ENCODE data around the gene ANKMY1.

Gene ANKMY1

GRCh38 chr2:240468303-240469238 lies 89.2 kb downstream of the ANKMY1 start (continued):
- no peak for TF ChIP-seq ISL1 (CRISPR knock-in tag; IDR thresholded peaks at IDR 0.05)
- no peak for TF ChIP-seq TOX (CRISPR knock-in tag; IDR thresholded peaks at IDR 0.05; ENCODE audit: borderline replicate concordance)
- no peak for TF ChIP-seq OSR1 (CRISPR knock-in tag; IDR thresholded peaks at IDR 0.05)
- TF ChIP-seq ZFP30 (CRISPR knock-in tag; IDR thresholded peaks at IDR 0.05): no peak
- no peak for TF ChIP-seq ZNF565 (CRISPR knock-in tag; conservative IDR thresholded peaks at IDR 0.05; ENCODE audit: low read depth)
- no peak for TF ChIP-seq CSRNP3 (CRISPR knock-in tag; IDR thresholded peaks at IDR 0.05)

GRCh38 chr2:240467659-240468302 lies 90.0 kb downstream of the ANKMY1 start:
- no peak for TF ChIP-seq CSRNP3 (CRISPR knock-in tag; IDR thresholded peaks at IDR 0.05)
- TF ChIP-seq ZC3H10 (CRISPR knock-in tag; IDR thresholded peaks at IDR 0.05): no peak
- TF ChIP-seq CREB5 (CRISPR knock-in tag; IDR thresholded peaks at IDR 0.05; ENCODE audit: low read depth): no peak
- TF ChIP-seq TCF4 (CRISPR knock-in tag; IDR thresholded peaks at IDR 0.05; ENCODE audit: borderline replicate concordance): no peak
- TF ChIP-seq BACH2 (CRISPR knock-in tag; IDR thresholded peaks at IDR 0.05; ENCODE audit: borderline replicate concordance): no peak
- TF ChIP-seq SNAI2 (CRISPR knock-in tag; IDR thresholded peaks at IDR 0.05): no peak
- no peak for TF ChIP-seq CSDC2 (CRISPR knock-in tag; IDR thresholded peaks at IDR 0.05)
- no peak for TF ChIP-seq PPARA (CRISPR knock-in tag; IDR thresholded peaks at IDR 0.05; ENCODE audit: borderline replicate concordance)
- TF ChIP-seq ZFP30 (CRISPR knock-in tag; IDR thresholded peaks at IDR 0.05): no peak
- no peak for TF ChIP-seq TSHZ2 (CRISPR knock-in tag; IDR thresholded peaks at IDR 0.05)
- TF ChIP-seq ESRRG (CRISPR knock-in tag; IDR thresholded peaks at IDR 0.05): no peak
- no peak for TF ChIP-seq ISL1 (CRISPR knock-in tag; IDR thresholded peaks at IDR 0.05)
- TF ChIP-seq ARNTL (CRISPR knock-in tag; IDR thresholded peaks at IDR 0.05; ENCODE audit: borderline replicate concordance, low read depth): no peak
- ATAC-seq: peak; percentile 5; the same call in 2 of the 3 replicates

- TF ChIP-seq ARNTL (CRISPR knock-in tag; IDR thresholded peaks at IDR 0.05; ENCODE audit: borderline replicate concordance, low read depth) (no peak), ISL1 (CRISPR knock-in tag; IDR thresholded peaks at IDR 0.05) (no peak), ZNF8 (CRISPR knock-in tag; IDR thresholded peaks at IDR 0.05) (no peak), ESRRG (CRISPR knock-in tag; IDR thresholded peaks at IDR 0.05) (no peak), TOX (CRISPR knock-in tag; IDR thresholded peaks at IDR 0.05; ENCODE audit: borderline replicate concordance) (no peak), TCF4 (CRISPR knock-in tag; IDR thresholded peaks at IDR 0.05; ENCODE audit: borderline replicate concordance) (no peak)
Observed at GRCh38 chr2:240467149-240467642, 90.6 kb downstream of the ANKMY1 start.

GRCh38 chr2:240466579-240467148 lies 91.1 kb downstream of the ANKMY1 start:
- ATAC-seq: no peak
- TF ChIP-seq ZFP3 (CRISPR knock-in tag; IDR thresholded peaks at IDR 0.05) (no peak), OSR1 (CRISPR knock-in tag; IDR thresholded peaks at IDR 0.05) (no peak), PPARA (CRISPR knock-in tag; IDR thresholded peaks at IDR 0.05; ENCODE audit: borderline replicate concordance) (no peak), TCF4 (CRISPR knock-in tag; IDR thresholded peaks at IDR 0.05; ENCODE audit: borderline replicate concordance) (no peak), GLIS3 (CRISPR knock-in tag; IDR thresholded peaks at IDR 0.05) (no peak), ZNF8 (CRISPR knock-in tag; IDR thresholded peaks at IDR 0.05) (no peak), POU6F1 (CRISPR knock-in tag; IDR thresholded peaks at IDR 0.05; ENCODE audit: borderline replicate concordance, low read depth) (no peak), ZNF565 (CRISPR knock-in tag; conservative IDR thresholded peaks at IDR 0.05; ENCODE audit: low read depth) (no peak), RARB (CRISPR knock-in tag; IDR thresholded peaks at IDR 0.05) (no peak), ZC3H10 (CRISPR knock-in tag; IDR thresholded peaks at IDR 0.05) (no peak)

More at GRCh38 chr2:240467149-240467642, 90.6 kb downstream of the ANKMY1 start:
- no peak for ATAC-seq
